ENCODE measurements around the gene PKN1. TPM values are rescaled to one million over a fixed set of nuclear protein-coding genes. Genes with fewer than 3 reads are reported as not detected.

PKN1 gene
- total RNA-seq, 1 donor from 2014 or later, result 129 TPM

GRCh38 chr19:14505488-14506239, 72.6 kb downstream of the PKN1 start:
- Histone ChIP-seq H3K27me3 (ENCODE audit: low read depth) (no peaks in the 10 kb centered on the region), H3K4me3 (no peak overlapping the region), H3K4me1 (peaks cover 11% of the 10 kb centered on the region), H3K27ac (replicated peaks) (no peak overlapping the region), H3K36me3 (no peaks in the 10 kb centered on the region), H3K9me3 (replicated peaks) (no peaks in the 10 kb centered on the region)
- TF ChIP-seq CTCF (IDR thresholded peaks at IDR 0.05; ENCODE audit: borderline replicate concordance), result peak; percentile 63
- DNase-seq, result no peak
- intact Hi-C loops (cut with micrococcal nuclease), result no loop called here

- intact Hi-C loops (cut with micrococcal nuclease), result no loop called here
- Histone ChIP-seq H3K27ac (replicated peaks) (no peak overlapping the region), H3K4me3 (no peak overlapping the region), H3K9me3 (replicated peaks) (no peaks in the 10 kb centered on the region), H3K27me3 (ENCODE audit: low read depth) (no peaks in the 10 kb centered on the region), H3K36me3 (no peaks in the 10 kb centered on the region), H3K4me1 (peaks cover 11% of the 10 kb centered on the region)
- TF ChIP-seq CTCF (IDR thresholded peaks at IDR 0.05; ENCODE audit: borderline replicate concordance), result no peak
- no peak for DNase-seq
Observed at GRCh38 chr19:14507704-14508542, 74.8 kb downstream of the PKN1 start.

- Histone ChIP-seq H3K27me3 (ENCODE audit: low read depth) (no peaks in the 10 kb centered on the region), H3K4me3 (peak overlapping the region; percentile 27), H3K36me3 (peaks cover 17% of the 10 kb centered on the region), H3K27ac (replicated peaks) (peak overlapping the region; percentile 71), H3K4me1 (peaks cover 37% of the 10 kb centered on the region), H3K9me3 (replicated peaks) (no peaks in the 10 kb centered on the region)
- intact Hi-C loops (cut with micrococcal nuclease), result no loop called here
- no peak for TF ChIP-seq CTCF (IDR thresholded peaks at IDR 0.05; ENCODE audit: borderline replicate concordance)
- no peak for DNase-seq
Observed at GRCh38 chr19:14510311-14511228, 77.5 kb downstream of the PKN1 start.

- Histone ChIP-seq H3K9me3 (replicated peaks) (no peaks in the 10 kb centered on the region), H3K27me3 (ENCODE audit: low read depth) (no peaks in the 10 kb centered on the region), H3K36me3 (peaks cover 23% of the 10 kb centered on the region), H3K4me1 (peaks cover 43% of the 10 kb centered on the region), H3K27ac (replicated peaks) (peak overlapping the region; percentile 71), H3K4me3 (no peak overlapping the region)
- intact Hi-C loops (cut with micrococcal nuclease), result no loop called here
- no peak for DNase-seq
- TF ChIP-seq CTCF (IDR thresholded peaks at IDR 0.05; ENCODE audit: borderline replicate concordance), result no peak
Observed at GRCh38 chr19:14511229-14511593, 78.1 kb downstream of the PKN1 start.

- peaks cover 56% of the 10 kb centered on the region for H3K4me1 ChIP-seq
- no peak for DNase-seq
Observed at GRCh38 chr19:14512406-14512961, 79.4 kb downstream of the PKN1 start.

More at GRCh38 chr19:14512406-14512961, 79.4 kb downstream of the PKN1 start:
- no peak overlapping the region for H3K27ac ChIP-seq (replicated peaks)
- intact Hi-C loops (cut with micrococcal nuclease), result no loop called here
- no peak for TF ChIP-seq CTCF (IDR thresholded peaks at IDR 0.05; ENCODE audit: borderline replicate concordance)
- no peaks in the 10 kb centered on the region for H3K9me3 ChIP-seq (replicated peaks)
- no peaks in the 10 kb centered on the region for H3K27me3 ChIP-seq (ENCODE audit: low read depth)
- H3K36me3 ChIP-seq, result peaks cover 33% of the 10 kb centered on the region
- no peak overlapping the region for H3K4me3 ChIP-seq
